ENCODE measurements around the gene DNAH2. TPM values are rescaled to one million over a fixed set of nuclear protein-coding genes. Genes with fewer than 3 reads are reported as not detected.

DNAH2 gene
- total and polyA plus RNA-seq, 2 donors (not counting 3 experiments of a cell fraction or from before 2014, with no cell fraction given): 0.10 to 0.11 TPM

DNA sequence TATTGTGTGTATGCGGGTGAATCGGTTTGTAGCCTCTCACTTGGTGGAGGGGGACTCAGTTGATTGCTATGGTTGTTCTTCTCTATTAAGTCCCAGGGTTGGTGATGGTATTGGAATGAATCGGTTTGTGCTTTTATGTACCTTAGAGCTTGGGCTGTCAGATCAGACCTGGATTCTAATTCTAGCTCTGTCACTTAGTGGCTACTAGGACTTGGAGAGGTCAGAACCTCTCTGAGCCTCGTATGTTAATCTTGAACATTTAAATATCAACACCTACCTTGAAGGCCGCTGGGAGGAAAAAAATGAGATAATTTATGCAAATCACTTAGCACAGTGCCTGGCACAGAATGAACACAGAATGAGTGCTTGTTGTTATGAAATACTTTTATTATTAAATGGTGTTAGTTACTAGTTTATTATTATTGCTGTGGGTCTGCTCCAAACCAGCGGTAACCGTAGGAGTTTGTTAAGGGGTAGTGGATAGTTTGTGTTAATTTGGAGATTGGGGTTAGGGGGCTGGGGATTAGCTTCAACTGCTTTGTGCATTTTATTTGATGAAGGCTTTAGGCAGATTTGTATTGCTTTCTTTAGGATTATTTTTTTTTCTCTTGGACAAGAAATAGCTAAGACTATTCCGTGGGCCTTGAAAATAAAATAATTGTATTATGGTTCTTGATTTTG lies 120.0 kb downstream of the DNAH2 start:
- H4K20me1 ChIP-seq (replicated peaks; ENCODE audit: control insufficient read depth, extremely low read depth, insufficient read depth, low read length): no peaks in the 10 kb centered on the region
- H3K9me3 ChIP-seq (replicated peaks; ENCODE audit: control insufficient read depth, insufficient read depth, low read length): no peaks in the 10 kb centered on the region
- BruUV-seq (replicated peaks): no TSS peak
- no peaks in the 10 kb centered on the region for H3K79me2 ChIP-seq (ENCODE audit: control insufficient read depth, insufficient read depth, low read length)
- POLR2A ChIA-PET: interaction anchor here (0.8 kb wide), 1 partner anchor 18 kb away, joined by 3 read pairs; no protein-coding TSS in a partner anchor
- H3K4me1 ChIP-seq (ENCODE audit: control insufficient read depth, extremely low read depth, insufficient read depth, low read length): peaks cover 40% of the 10 kb centered on the region
- H3K36me3 ChIP-seq (ENCODE audit: control insufficient read depth in 2 of 2, extremely low read depth in 1 of 2, insufficient read depth in 2 of 2, low read length in 2 of 2): peaks cover 0 to 2% of the 10 kb centered on the region in 2 experiments
- DNase-seq (ENCODE audit: low read depth, low spot score) (no peak), FAIRE-seq (no peak)
- H3K27me3 ChIP-seq (ENCODE audit: control insufficient read depth in 2 of 2, insufficient read depth in 2 of 2, low read length in 2 of 2): no peaks in the 10 kb centered on the region
- intact Hi-C loops (cut with micrococcal nuclease): loop anchor here (5.0 kb wide), 1 partner anchor 265 kb away; no protein-coding TSS in a partner anchor
- H3K9ac ChIP-seq (replicated peaks; ENCODE audit: extremely low read depth, insufficient read depth, low read length): no peak overlapping the region
- TF ChIP-seq GATA2 (IDR thresholded peaks at IDR 0.05; ENCODE audit: insufficient read depth, insufficient read length, low read depth, low read length): no peak
- no peak for TF ChIP-seq POLR2A (IDR thresholded peaks at IDR 0.05; ENCODE audit: low read depth, low read length)
- TF ChIP-seq EZH2 (IDR thresholded peaks at IDR 0.05; ENCODE audit: borderline replicate concordance, low read depth, low read length, severe bottlenecking): no peak
- no peak for TF ChIP-seq POLR2AphosphoS5 (IDR thresholded peaks at IDR 0.05; ENCODE audit: insufficient read depth, low read depth, low read length)
- no peak for TF ChIP-seq MYC (IDR thresholded peaks at IDR 0.05; ENCODE audit: low read depth, low read length)
- TF ChIP-seq FOS (IDR thresholded peaks at IDR 0.05; ENCODE audit: borderline replicate concordance, insufficient read depth, low read length): no peak
- TF ChIP-seq, protein P1, sequence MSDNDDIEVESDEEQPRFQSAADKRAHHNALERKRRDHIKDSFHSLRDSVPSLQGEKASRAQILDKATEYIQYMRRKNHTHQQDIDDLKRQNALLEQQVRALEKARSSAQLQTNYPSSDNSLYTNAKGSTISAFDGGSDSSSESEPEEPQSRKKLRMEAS (IDR thresholded peaks at IDR 0.05; ENCODE audit: insufficient read depth, insufficient read length): no peak
- TF ChIP-seq JUN (IDR thresholded peaks at IDR 0.05; ENCODE audit: borderline replicate concordance, insufficient read depth, insufficient read length, low read depth): no peak
- TF ChIP-seq, protein P2, sequence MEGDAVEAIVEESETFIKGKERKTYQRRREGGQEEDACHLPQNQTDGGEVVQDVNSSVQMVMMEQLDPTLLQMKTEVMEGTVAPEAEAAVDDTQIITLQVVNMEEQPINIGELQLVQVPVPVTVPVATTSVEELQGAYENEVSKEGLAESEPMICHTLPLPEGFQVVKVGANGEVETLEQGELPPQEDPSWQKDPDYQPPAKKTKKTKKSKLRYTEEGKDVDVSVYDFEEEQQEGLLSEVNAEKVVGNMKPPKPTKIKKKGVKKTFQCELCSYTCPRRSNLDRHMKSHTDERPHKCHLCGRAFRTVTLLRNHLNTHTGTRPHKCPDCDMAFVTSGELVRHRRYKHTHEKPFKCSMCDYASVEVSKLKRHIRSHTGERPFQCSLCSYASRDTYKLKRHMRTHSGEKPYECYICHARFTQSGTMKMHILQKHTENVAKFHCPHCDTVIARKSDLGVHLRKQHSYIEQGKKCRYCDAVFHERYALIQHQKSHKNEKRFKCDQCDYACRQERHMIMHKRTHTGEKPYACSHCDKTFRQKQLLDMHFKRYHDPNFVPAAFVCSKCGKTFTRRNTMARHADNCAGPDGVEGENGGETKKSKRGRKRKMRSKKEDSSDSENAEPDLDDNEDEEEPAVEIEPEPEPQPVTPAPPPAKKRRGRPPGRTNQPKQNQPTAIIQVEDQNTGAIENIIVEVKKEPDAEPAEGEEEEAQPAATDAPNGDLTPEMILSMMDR (IDR thresholded peaks at IDR 0.05; ENCODE audit: extremely low read depth in 1 of 2, insufficient read depth in 1 of 2, low read depth in 1 of 2, low read length in 2 of 2): no peak
- no peaks in the 10 kb centered on the region for H3K9me1 ChIP-seq (replicated peaks; ENCODE audit: control insufficient read depth, extremely low read depth, insufficient read depth, low read length)
- CTCF ChIA-PET: interaction anchor here (0.7 to 1.4 kb wide), 3 partner anchors 12 to 94 kb away, joined by 3 to 5 read pairs (median 4); no protein-coding TSS in a partner anchor
- peak overlapping the region; percentile 66 for H3K4me2 ChIP-seq (ENCODE audit: insufficient read depth, low read length)
- peak overlapping the region; percentile 1 for H2AFZ ChIP-seq (ENCODE audit: low read depth, low read length)
- no peak overlapping the region for H3K4me3 ChIP-seq (replicated peaks in 1 of 3; ENCODE audit: insufficient read depth in 1 of 3, low read depth in 1 of 3, low read length in 3 of 3)
- dilution Hi-C loops (cut with MboI; ENCODE audit: extremely low pct_ligation_motif_present, low sequenced_read_pairs): no loop called here
- peak overlapping the region; percentile 87 for H3K27ac ChIP-seq (ENCODE audit: insufficient read depth, low read depth, low read length)
